H9 (cell line): Measurements from ENCODE around the gene FETUB. TPM values are rescaled to one million over a fixed set of nuclear protein-coding genes. Genes with fewer than 3 reads are reported as not detected.

Experiments
- DNase-seq: peaks from one replicate; pipeline ENCODE4 v3.0.0-alpha.2; 2017
- H2AFZ ChIP-seq: one replicate; pipeline ENCODE4 v1.6.1; 2013; ENCODE audit warnings: mild to moderate bottlenecking, low read length, control low read depth, moderate library complexity
- H2AK5ac ChIP-seq: 2 replicates; pipeline ENCODE4 v1.6.1; 2013; ENCODE audit warnings: low read length, control low read depth, mixed read lengths; ENCODE audit not compliant: insufficient read length
- H2BK120ac ChIP-seq: one replicate; pipeline ENCODE4 v1.6.1; 2013; ENCODE audit warnings: low read depth, mild to moderate bottlenecking, low read length, control low read depth, inconsistent platforms; ENCODE audit not compliant: poor library complexity, severe bottlenecking
- H2BK12ac ChIP-seq: 2 replicates; pipeline ENCODE4 v1.6.1; 2013; ENCODE audit warnings: low read length, control low read depth, mixed read lengths, low read depth; ENCODE audit not compliant: insufficient read length
- H2BK15ac ChIP-seq: 2 replicates; pipeline ENCODE4 v1.6.1; 2013; ENCODE audit warnings: low read depth, low read length, control low read depth
- H2BK20ac ChIP-seq: one replicate; pipeline ENCODE4 v1.6.1; 2013; ENCODE audit warnings: low read depth, mild to moderate bottlenecking, low read length, control low read depth, inconsistent platforms; ENCODE audit not compliant: poor library complexity, severe bottlenecking
- H2BK5ac ChIP-seq: 2 replicates; pipeline ENCODE4 v1.6.1; 2013; ENCODE audit warnings: low read length, control low read depth, mixed read lengths; ENCODE audit not compliant: insufficient read length
- H3K14ac ChIP-seq: 2 replicates; pipeline ENCODE4 v1.6.1; 2013; ENCODE audit warnings: low read length, control low read depth; ENCODE audit not compliant: insufficient read depth
- H3K18ac ChIP-seq: 2 replicates; pipeline ENCODE4 v1.6.1; 2013; ENCODE audit warnings: low read depth, mild to moderate bottlenecking, mixed read lengths, low read length, control low read depth; ENCODE audit not compliant: insufficient read length
- H3K23ac ChIP-seq: 2 replicates; pipeline ENCODE4 v1.6.1; 2013; ENCODE audit warnings: low read length, control low read depth, mixed read lengths, low read depth; ENCODE audit not compliant: insufficient read length
- H3K23me2 ChIP-seq: 2 replicates; pipeline ENCODE4 v1.6.1; 2013; ENCODE audit warnings: low read depth, mild to moderate bottlenecking, mixed read lengths, low read length, control low read depth; ENCODE audit not compliant: insufficient read length, poor library complexity, severe bottlenecking
- H3K27ac ChIP-seq: 2 replicates; pipeline ENCODE4 v1.5.1; 2013; ENCODE audit warnings: low read length, control low read depth, mixed read lengths, low read depth; ENCODE audit not compliant: insufficient read length
- H3K27me3 ChIP-seq: 2 replicates; pipeline ENCODE4 v1.6.1; 2013; ENCODE audit warnings: low read length, control low read depth, inconsistent platforms; ENCODE audit not compliant: insufficient read depth
- H3K4ac ChIP-seq: 2 replicates; pipeline ENCODE4 v1.6.1; 2013; ENCODE audit warnings: low read depth, mild to moderate bottlenecking, control low read depth, inconsistent platforms, low read length, moderate library complexity
- H3K4me1 ChIP-seq: 2 replicates; pipeline ENCODE4 v1.6.1; 2013; ENCODE audit warnings: low read length, control low read depth, inconsistent platforms; ENCODE audit not compliant: insufficient read depth
- H3K4me2 ChIP-seq: 2 replicates; pipeline ENCODE4 v1.6.1; 2013; ENCODE audit warnings: low read length, control low read depth, mixed read lengths; ENCODE audit not compliant: insufficient read length, insufficient read depth
- H3K56ac ChIP-seq: 2 replicates; pipeline ENCODE4 v1.6.1; 2013; ENCODE audit warnings: low read depth, mild to moderate bottlenecking, mixed read lengths, low read length, control low read depth; ENCODE audit not compliant: insufficient read length
- H3K79me1 ChIP-seq: 2 replicates; pipeline ENCODE4 v1.6.1; 2013; ENCODE audit warnings: low read depth, mild to moderate bottlenecking, moderate library complexity, low read length, control low read depth, inconsistent platforms; ENCODE audit not compliant: insufficient read depth, poor library complexity, severe bottlenecking
- H3K79me2 ChIP-seq: 2 replicates; pipeline ENCODE4 v1.6.1; 2013; ENCODE audit warnings: low read length, control low read depth, inconsistent platforms; ENCODE audit not compliant: insufficient read depth
- H3K9ac ChIP-seq: 2 replicates; pipeline ENCODE4 v1.6.1; 2013; ENCODE audit warnings: low read length, control low read depth, mixed read lengths; ENCODE audit not compliant: insufficient read length; ENCODE audit errors: extremely low read depth
- H3K9me3 ChIP-seq: one replicate; pipeline ENCODE4 v1.6.1; 2013; ENCODE audit warnings: low read depth, low read length, inconsistent platforms; ENCODE audit not compliant: control insufficient read depth
- H3T11ph ChIP-seq: one replicate; pipeline ENCODE4 v1.6.1; 2013; ENCODE audit warnings: mild to moderate bottlenecking, low read length, control low read depth, inconsistent platforms
- H4K20me1 ChIP-seq: one replicate; pipeline ENCODE4 v1.6.1; 2013; ENCODE audit not compliant: control insufficient read depth, insufficient read length, insufficient read depth
- H4K5ac ChIP-seq: 2 replicates; pipeline ENCODE4 v1.6.1; 2013; ENCODE audit warnings: low read depth, mild to moderate bottlenecking, mixed read lengths, low read length, control low read depth; ENCODE audit not compliant: insufficient read length
- H4K8ac ChIP-seq: replicated peaks from 2 replicates; pipeline ENCODE4 v1.6.1; 2013; ENCODE audit warnings: low read length, control low read depth, mixed read lengths, low read depth; ENCODE audit not compliant: insufficient read length
- H4K91ac ChIP-seq: 2 replicates; pipeline ENCODE4 v1.6.1; 2013; ENCODE audit warnings: low read depth, mild to moderate bottlenecking, moderate library complexity, mixed read lengths, low read length, control low read depth; ENCODE audit not compliant: insufficient read length
- H3K27ac Mint-ChIP-seq, 3 experiments: 2 replicates in 2 of 3; 3 replicates in 1 of 3; pipeline ENCODE4 v1.8.0; 2020 to 2021; ENCODE audit warnings: mixed read lengths in 3 of 3, mild to moderate bottlenecking in 1 of 3, moderate library complexity in 1 of 3
- H3K27me3 Mint-ChIP-seq: 2 replicates; pipeline ENCODE4 v1.8.0; 2021; ENCODE audit warnings: low read depth, mild to moderate bottlenecking, moderate library complexity, mixed read lengths
- H3K36me3 Mint-ChIP-seq, 3 experiments: 2 replicates in 2 of 3; 3 replicates in 1 of 3; pipeline ENCODE4 v1.8.0; 2020 to 2021; ENCODE audit warnings: low read depth in 3 of 3, mixed read lengths in 3 of 3; ENCODE audit not compliant: insufficient read depth in 1 of 3
- H3K4me1 Mint-ChIP-seq, 2 experiments: 2 replicates each; pipeline ENCODE4 v1.8.0; 2020; ENCODE audit warnings: mixed read lengths in 2 of 2
- H3K4me3 Mint-ChIP-seq, 2 experiments: 2 replicates in 1 of 2; 3 replicates in 1 of 2; pipeline ENCODE4 v1.8.0; 2020 to 2021; ENCODE audit warnings: mild to moderate bottlenecking in 2 of 2, mixed read lengths in 2 of 2, moderate library complexity in 1 of 2
- H3K9me3 Mint-ChIP-seq, 2 experiments: 2 replicates in 1 of 2; 3 replicates in 1 of 2; pipeline ENCODE4 v1.8.0; 2020; ENCODE audit warnings: mild to moderate bottlenecking in 2 of 2, mixed read lengths in 2 of 2, moderate library complexity in 1 of 2
- CTCF ChIP-seq: fragments of 200-600 bp; sonication (generic); conservative IDR thresholded peaks from 3 replicates; pipeline ENCODE4 v1.8.0; 2021; ENCODE audit warnings: antibody characterized with exemption, mild to moderate bottlenecking
- WGBS: extraction: QIAGEN DNeasy Blood & Tissue Kit; methylation state at CpG from one replicate; pipeline ENCODE4 v1.1.7; 2013; ENCODE audit warnings: missing lambda C conversion rate, low lambda C conversion rate, mixed read lengths; ENCODE audit not compliant: insufficient read length; ENCODE audit errors: extremely low coverage; 5-methylcytosine and 5-hydroxymethylcytosine counted together
- total RNA-seq: library from RNA; stranded (reverse); gene quantifications from 2 replicates; pipeline ENCODE4 v1.2.1, GENCODE V29; 2021

FETUB gene
- total RNA-seq, 1 experiment from 2014 or later, result not detected

- Histone ChIP-seq H2BK5ac (no peak overlapping the region), H2AFZ (no peak overlapping the region), H3K4ac (no peak overlapping the region), H3K9me3 (no peaks in the 10 kb centered on the region), H3T11ph (no peak overlapping the region), H3K27me3 (no peaks in the 10 kb centered on the region), H2BK20ac (no peak overlapping the region), H2BK12ac (no peak overlapping the region), H3K56ac (no peak overlapping the region), H3K14ac (no peak overlapping the region), H3K9ac (no peak overlapping the region), H3K79me1 (no peaks in the 10 kb centered on the region), H2BK120ac (no peak overlapping the region), H4K5ac (no peak overlapping the region), H2AK5ac (no peak overlapping the region), H4K20me1 (no peaks in the 10 kb centered on the region), H3K4me1 (no peaks in the 10 kb centered on the region), H2BK15ac (no peak overlapping the region), H3K23me2 (no peaks in the 10 kb centered on the region), H4K8ac (no peak overlapping the region), H3K18ac (no peak overlapping the region), H4K91ac (no peak overlapping the region), H3K23ac (no peak overlapping the region), H3K27ac (no peak overlapping the region), H3K79me2 (no peaks in the 10 kb centered on the region), H3K4me2 (no peak overlapping the region)
- no peak for TF ChIP-seq CTCF
- DNase-seq, result no peak
- H3K27ac Mint-ChIP-seq, result no peak overlapping the region
- peaks cover 6% of the 10 kb centered on the region in 2 experiments for H3K4me1 Mint-ChIP-seq
- H3K36me3 Mint-ChIP-seq, result no peaks in the 10 kb centered on the region
- H3K27me3 Mint-ChIP-seq, result peaks cover 4% of the 10 kb centered on the region; the same call in 1 of the 2 replicates
- WGBS, result no CpG with 5 or more reads among the region's 11 CpGs
- no peak overlapping the region for H3K4me3 Mint-ChIP-seq
- H3K9me3 Mint-ChIP-seq, result peaks cover 0 to 3% of the 10 kb centered on the region in 2 experiments; a peak in 1 of 5 replicates
These were observed 42.0 kb upstream of the FETUB start for GRCh38 chr3:186598108-186598784.
